ENCODE measurements around the gene FAM107B.
A peak's percentile ranks its signal among the peaks of the same experiment; 100 is the strongest.

Gene FAM107B

DNA sequence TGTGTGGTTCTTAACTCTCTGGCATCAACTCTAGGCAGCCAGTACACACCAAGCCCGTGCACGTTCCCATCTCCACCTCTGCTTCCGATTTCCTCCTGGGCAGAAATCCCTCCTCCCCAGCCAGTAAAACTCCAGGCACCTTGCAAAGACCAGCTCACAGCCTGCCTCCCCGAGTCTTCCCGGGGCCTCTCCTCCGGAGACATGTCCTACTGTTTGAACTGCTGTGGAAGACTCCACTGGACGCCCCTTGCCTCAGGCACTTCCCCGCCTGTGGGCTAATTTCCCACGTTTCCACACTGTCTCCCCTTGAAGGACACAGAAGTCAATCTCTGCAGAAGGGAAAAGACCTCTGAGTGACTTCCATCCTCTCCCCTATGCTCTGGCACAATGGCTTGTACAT is 233.3 kb downstream of the FAM107B start:
- DNase-seq (ENCODE audit: low read depth): no peak

GRCh38 chr10:14540611-14541010 is 234.1 kb downstream of the FAM107B start:
- TF ChIP-seq, protein P1, sequence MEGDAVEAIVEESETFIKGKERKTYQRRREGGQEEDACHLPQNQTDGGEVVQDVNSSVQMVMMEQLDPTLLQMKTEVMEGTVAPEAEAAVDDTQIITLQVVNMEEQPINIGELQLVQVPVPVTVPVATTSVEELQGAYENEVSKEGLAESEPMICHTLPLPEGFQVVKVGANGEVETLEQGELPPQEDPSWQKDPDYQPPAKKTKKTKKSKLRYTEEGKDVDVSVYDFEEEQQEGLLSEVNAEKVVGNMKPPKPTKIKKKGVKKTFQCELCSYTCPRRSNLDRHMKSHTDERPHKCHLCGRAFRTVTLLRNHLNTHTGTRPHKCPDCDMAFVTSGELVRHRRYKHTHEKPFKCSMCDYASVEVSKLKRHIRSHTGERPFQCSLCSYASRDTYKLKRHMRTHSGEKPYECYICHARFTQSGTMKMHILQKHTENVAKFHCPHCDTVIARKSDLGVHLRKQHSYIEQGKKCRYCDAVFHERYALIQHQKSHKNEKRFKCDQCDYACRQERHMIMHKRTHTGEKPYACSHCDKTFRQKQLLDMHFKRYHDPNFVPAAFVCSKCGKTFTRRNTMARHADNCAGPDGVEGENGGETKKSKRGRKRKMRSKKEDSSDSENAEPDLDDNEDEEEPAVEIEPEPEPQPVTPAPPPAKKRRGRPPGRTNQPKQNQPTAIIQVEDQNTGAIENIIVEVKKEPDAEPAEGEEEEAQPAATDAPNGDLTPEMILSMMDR (conservative IDR thresholded peaks at IDR 0.05; ENCODE audit: low read depth, low read length): no peak
- DNase-seq (ENCODE audit: low read depth): no peak
- no peak overlapping the region for H3K4me3 ChIP-seq (ENCODE audit: low read depth, low read length)

More for the DNA sequence above, 233.3 kb downstream of the FAM107B start:
- TF ChIP-seq, protein P1 (conservative IDR thresholded peaks at IDR 0.05; ENCODE audit: low read depth, low read length): no peak
- H3K4me3 ChIP-seq (ENCODE audit: low read depth, low read length): no peak overlapping the region

- DNase-seq (ENCODE audit: low read depth): no peak
- TF ChIP-seq, protein P1 (conservative IDR thresholded peaks at IDR 0.05; ENCODE audit: low read depth, low read length): no peak
- no peak overlapping the region for H3K4me3 ChIP-seq (ENCODE audit: low read depth, low read length)
Measured at GRCh38 chr10:14540062-14540461, 234.6 kb downstream of the FAM107B start.

DNA sequence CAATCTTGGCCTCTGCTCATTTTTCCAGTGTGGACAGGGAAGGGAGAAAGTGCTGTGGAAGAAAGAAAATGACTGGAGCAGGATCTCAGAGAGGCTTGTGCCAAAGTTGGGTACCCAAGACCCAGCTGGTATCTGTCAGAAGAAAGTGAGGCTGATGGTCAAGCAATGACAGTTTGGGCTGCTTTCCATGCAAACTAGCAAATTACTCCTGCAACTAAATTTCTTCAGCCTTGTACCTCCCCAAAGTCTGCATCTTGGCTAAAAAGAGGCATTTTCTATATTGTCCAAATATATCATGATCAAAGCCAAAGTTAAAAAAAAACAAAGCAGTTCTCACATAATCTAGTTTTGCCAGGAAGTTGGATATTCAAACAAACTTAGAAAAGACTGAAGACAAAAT is 235.5 kb downstream of the FAM107B start:
- TF ChIP-seq, protein P1 (conservative IDR thresholded peaks at IDR 0.05; ENCODE audit: low read depth, low read length): no peak
- no peak for DNase-seq (ENCODE audit: low read depth)
- no peak overlapping the region for H3K4me3 ChIP-seq (ENCODE audit: low read depth, low read length)

GRCh38 chr10:14536241-14537213 is 238.2 kb downstream of the FAM107B start:
- H3K4me3 ChIP-seq (ENCODE audit: low read depth, low read length): no peak overlapping the region
- peak; percentile 87 for DNase-seq (ENCODE audit: low read depth)
- TF ChIP-seq, protein P1 (conservative IDR thresholded peaks at IDR 0.05; ENCODE audit: low read depth, low read length): peak; percentile 88

DNA sequence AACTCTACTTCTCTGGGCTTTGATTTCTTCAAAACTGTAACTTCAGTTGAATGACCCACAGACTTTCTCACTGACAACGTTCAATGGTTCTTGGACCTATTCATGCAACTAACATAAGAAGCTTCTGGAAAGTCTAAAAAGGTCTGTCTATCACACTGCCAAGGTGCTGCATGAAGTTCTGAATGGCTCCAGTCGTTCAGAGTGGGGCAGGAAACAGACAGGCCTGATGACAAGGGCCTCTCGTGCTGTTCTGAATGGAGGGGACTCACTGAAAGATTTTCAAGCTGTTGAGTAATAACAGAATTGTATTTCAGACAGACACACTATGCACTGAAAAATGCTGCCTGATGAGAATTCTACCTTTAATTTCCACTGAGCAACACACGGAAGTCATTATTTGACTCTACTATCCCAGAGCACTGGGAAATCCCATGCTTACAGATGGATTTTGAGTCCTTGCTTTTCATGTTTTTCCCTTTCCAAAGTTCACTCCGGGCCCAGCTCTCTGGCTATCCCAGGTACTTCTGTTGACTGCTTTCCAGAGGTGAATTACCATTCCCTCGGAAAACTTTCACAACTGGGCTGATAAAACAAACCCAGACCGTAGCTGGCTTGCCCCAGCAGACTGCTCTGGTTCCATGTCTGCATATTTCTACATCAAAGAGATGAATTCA is 239.1 kb downstream of the FAM107B start:
- no peak overlapping the region for H3K4me3 ChIP-seq (ENCODE audit: low read depth, low read length)
- TF ChIP-seq, protein P1 (conservative IDR thresholded peaks at IDR 0.05; ENCODE audit: low read depth, low read length): no peak
- DNase-seq (ENCODE audit: low read depth): no peak

Data from choroid plexus epithelial cell (primary cell).